ENCODE measurements around the gene ZMIZ2. TPM values are rescaled to one million over a fixed set of nuclear protein-coding genes. Genes with fewer than 3 reads are reported as not detected.
"Not testable (repeated sequence)": the region's sequence is repeated elsewhere in the genome, so short reads cannot be mapped to it uniquely, and the experiment has no call there.

ZMIZ2 gene
- total RNA-seq, 1 donor from 2014 or later: 73.5 TPM

DNA sequence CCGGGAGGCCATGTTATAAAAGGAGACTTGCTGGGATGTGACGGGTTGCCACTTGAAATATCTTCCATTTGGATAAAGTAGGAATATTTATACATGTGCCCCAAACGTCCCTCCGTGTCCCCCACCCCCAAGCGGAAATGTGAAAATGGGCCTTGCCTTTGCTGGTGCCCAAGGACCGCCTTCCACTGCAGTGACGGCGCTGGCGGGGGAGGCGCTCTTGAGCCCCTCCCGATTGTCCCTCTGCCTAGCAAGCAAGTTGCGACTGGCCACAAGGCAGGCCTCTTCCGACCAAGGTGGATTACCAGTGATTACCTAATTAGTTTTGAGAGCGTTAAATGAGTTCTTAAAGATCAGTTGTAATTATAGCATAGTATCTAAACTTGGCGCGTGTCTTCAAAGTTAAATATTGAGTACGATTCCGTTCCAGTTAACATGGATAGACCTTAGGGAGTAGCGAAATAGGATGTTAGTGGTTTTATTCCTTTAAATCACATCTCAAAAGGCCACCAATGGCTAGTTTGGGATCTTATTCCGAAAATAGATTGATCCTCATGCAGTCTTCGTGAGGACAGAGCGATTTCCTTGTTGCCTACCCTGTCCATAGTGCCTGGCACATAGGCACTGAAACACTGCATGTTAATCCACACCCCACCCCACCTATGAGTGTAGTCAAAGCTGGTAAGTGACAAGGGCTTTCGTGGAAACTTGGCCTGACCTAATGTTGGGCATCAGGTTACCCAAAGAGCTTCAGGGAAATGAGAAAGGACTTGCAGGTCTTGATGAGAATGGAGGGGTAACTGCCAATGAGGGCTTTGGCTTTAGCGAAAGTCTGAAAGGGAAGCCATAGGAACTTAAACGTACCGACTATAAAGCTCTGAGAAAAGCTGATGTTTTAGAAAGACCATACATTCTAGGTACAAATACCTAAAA, 48.9 kb downstream of the ZMIZ2 start:
- H3K27me3 Mint-ChIP-seq (ENCODE audit: low read depth): no peaks in the 10 kb centered on the region
- TF ChIP-seq CTCF (IDR thresholded peaks at IDR 0.05): peak; percentile 77
- no peak for DNase-seq (ENCODE audit: low spot score)
- peak overlapping the region; percentile 97 for H3K27ac Mint-ChIP-seq (ENCODE audit: unreplicated experiment)
- peaks cover 48% of the 10 kb centered on the region for H3K4me1 Mint-ChIP-seq (ENCODE audit: low read depth)
- peak overlapping the region; percentile 86 for H3K4me3 Mint-ChIP-seq (ENCODE audit: unreplicated experiment)
- peaks cover 27% of the 10 kb centered on the region for H3K36me3 Mint-ChIP-seq (ENCODE audit: low read depth)
- H3K9me3 Mint-ChIP-seq (ENCODE audit: low read depth): no peaks in the 10 kb centered on the region

- H3K9me3 Mint-ChIP-seq (ENCODE audit: low read depth): no peaks in the 10 kb centered on the region
- DNase-seq (ENCODE audit: low spot score): no peak
- no peaks in the 10 kb centered on the region for H3K27me3 Mint-ChIP-seq (ENCODE audit: low read depth)
- peaks cover 44% of the 10 kb centered on the region for H3K4me1 Mint-ChIP-seq (ENCODE audit: low read depth)
- TF ChIP-seq CTCF (IDR thresholded peaks at IDR 0.05): no peak
- H3K36me3 Mint-ChIP-seq (ENCODE audit: low read depth): peaks cover 35% of the 10 kb centered on the region
- peak overlapping the region; percentile 86 for H3K4me3 Mint-ChIP-seq (ENCODE audit: unreplicated experiment)
- H3K27ac Mint-ChIP-seq (ENCODE audit: unreplicated experiment): peak overlapping the region; percentile 97
Measured at GRCh38 chr7:44798649-44799305, 50.1 kb downstream of the ZMIZ2 start.

DNA sequence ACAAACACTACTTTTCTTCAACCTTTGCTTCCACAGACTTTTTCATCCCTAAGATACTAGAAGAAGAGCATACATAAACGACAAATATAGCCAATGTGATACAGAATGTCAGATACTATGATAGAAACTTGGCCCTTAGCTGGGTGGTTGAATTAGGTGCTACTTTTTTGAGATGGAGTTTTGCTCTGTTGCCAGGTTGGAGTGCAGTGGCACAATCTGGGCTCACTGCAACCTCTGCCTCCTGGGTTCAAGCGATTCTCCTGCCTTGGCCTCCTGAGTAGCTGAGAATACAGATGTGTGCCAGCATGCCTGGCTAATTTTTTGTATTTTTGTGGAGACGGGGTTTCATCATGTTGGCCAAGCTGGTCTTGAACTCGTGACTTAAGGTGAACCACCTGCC, 51.3 kb downstream of the ZMIZ2 start:
- no peak overlapping the region for H3K4me3 Mint-ChIP-seq (ENCODE audit: unreplicated experiment)
- peaks cover 35% of the 10 kb centered on the region for H3K36me3 Mint-ChIP-seq (ENCODE audit: low read depth)
- no peaks in the 10 kb centered on the region for H3K27me3 Mint-ChIP-seq (ENCODE audit: low read depth)
- DNase-seq (ENCODE audit: low spot score): no peak
- peak overlapping the region; percentile 8 for H3K27ac Mint-ChIP-seq (ENCODE audit: unreplicated experiment)
- H3K9me3 Mint-ChIP-seq (ENCODE audit: low read depth): no peaks in the 10 kb centered on the region
- H3K4me1 Mint-ChIP-seq (ENCODE audit: low read depth): peaks cover 39% of the 10 kb centered on the region
- TF ChIP-seq CTCF (IDR thresholded peaks at IDR 0.05): no peak

DNA sequence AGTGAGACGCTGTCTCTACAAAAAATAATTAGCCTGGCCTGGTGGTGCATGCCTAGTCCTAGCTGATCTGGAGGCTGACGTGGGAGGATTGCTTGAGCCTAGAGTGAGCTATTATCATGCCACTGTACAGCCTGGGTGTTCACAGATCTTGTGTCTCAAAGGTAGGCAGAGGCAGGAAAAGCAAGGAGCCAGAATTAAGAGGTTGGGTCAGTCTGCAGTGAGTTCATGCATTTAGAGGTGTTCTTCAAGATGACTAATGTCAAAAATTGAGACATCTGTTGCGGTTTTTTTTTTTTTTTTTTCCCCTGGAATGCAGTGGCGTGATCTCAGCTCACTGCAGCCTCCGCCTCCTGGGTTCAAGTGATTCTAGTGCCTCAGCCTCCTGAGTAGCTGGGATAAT, 53.2 kb downstream of the ZMIZ2 start:
- no peak for DNase-seq (ENCODE audit: low spot score)
- TF ChIP-seq CTCF (IDR thresholded peaks at IDR 0.05): no peak
- Mint-ChIP-seq H3K27ac (ENCODE audit: unreplicated experiment) (peak overlapping the region; percentile 12), H3K27me3 (ENCODE audit: low read depth) (no peaks in the 10 kb centered on the region), H3K4me1 (ENCODE audit: low read depth) (peaks cover 35% of the 10 kb centered on the region), H3K9me3 (ENCODE audit: low read depth) (no peaks in the 10 kb centered on the region), H3K4me3 (ENCODE audit: unreplicated experiment) (no peak overlapping the region), H3K36me3 (ENCODE audit: low read depth) (peaks cover 35% of the 10 kb centered on the region)

DNA sequence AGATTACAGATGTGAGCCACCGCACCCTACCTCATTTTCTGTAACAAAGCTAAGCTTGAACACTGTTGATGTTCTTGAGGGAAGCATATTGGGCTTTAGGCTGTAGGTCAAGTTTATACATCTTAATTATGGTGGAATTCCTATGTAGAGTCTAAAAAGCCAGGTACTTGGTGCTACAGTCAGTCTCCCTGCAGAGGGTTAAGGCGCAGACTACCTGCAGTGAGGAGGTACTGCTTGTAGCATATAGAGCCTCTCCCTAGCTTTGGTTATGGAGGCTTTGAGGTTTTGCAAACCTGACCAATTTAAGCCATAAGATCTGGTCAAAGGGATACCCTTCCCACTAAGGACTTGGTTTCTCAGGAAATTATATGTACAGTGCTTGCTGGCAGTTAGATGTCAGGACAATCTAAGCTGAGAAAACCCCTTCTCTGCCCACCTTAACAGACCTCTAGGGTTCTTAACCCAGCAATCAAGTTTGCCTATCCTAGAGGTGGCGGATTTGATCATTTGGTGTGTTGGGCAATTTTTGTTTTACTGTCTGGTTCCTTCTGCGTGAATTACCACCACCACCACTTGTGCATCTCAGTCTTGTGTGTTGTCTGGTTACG, 53.9 kb downstream of the ZMIZ2 start:
- H3K27me3 Mint-ChIP-seq (ENCODE audit: low read depth): no peaks in the 10 kb centered on the region
- no peaks in the 10 kb centered on the region for H3K9me3 Mint-ChIP-seq (ENCODE audit: low read depth)
- H3K4me1 Mint-ChIP-seq (ENCODE audit: low read depth): peaks cover 35% of the 10 kb centered on the region
- H3K36me3 Mint-ChIP-seq (ENCODE audit: low read depth): peaks cover 31% of the 10 kb centered on the region
- TF ChIP-seq CTCF (IDR thresholded peaks at IDR 0.05): no peak
- H3K27ac Mint-ChIP-seq (ENCODE audit: unreplicated experiment): no peak overlapping the region
- DNase-seq (ENCODE audit: low spot score): no peak
- H3K4me3 Mint-ChIP-seq (ENCODE audit: unreplicated experiment): no peak overlapping the region

DNA sequence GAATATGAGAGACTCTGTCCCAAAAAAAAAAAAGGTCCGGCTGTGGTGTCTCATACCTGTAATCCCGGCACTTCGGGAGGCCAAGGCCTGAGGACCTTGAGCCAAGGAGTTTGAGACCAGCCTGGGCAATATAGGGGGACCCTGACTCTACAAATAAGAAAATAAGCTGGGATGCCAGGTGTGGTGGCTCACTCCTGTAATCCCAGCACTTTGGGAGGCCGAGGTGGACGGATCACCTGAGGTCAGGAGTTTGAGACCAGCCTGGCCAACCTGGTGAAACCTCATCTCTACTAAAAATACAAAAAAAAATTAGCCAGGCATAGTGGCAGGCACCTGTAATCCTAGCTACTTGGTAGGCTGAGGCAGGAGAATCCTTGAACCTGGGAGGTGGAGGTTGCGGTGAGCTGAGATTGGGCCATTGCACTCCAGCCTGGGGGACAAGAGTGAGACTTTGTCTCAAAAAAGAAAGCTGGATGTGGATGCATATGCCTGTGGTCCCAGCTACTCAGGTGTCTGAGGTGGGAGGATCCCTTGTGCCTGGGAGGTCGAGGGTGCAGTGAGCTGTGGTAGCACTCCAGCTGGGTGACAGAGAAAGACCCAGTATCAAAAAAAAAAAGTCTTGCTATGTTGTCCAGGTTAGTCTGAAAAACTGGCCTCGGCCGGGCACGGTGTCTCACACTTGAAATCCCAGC, 55.3 kb downstream of the ZMIZ2 start:
- not testable (repeated sequence) for DNase-seq (ENCODE audit: low spot score); H3K9me3 Mint-ChIP-seq (ENCODE audit: low read depth); H3K4me3 Mint-ChIP-seq (ENCODE audit: unreplicated experiment); H3K27ac Mint-ChIP-seq (ENCODE audit: unreplicated experiment); H3K27me3 Mint-ChIP-seq (ENCODE audit: low read depth)
- H3K36me3 Mint-ChIP-seq (ENCODE audit: low read depth): peaks cover 30% of the 10 kb centered on the region
- H3K4me1 Mint-ChIP-seq (ENCODE audit: low read depth): peaks cover 23% of the 10 kb centered on the region

All from chondrocyte (in vitro differentiated cells).